HEK293 (cell line): ENCODE data around the gene RAB24.

Experiments used
- CTCF ChIA-PET: fragments of 350-600 bp; formaldehyde crosslinking; extraction: SDS; loops from one replicate; lab custom pipeline; 2021; ENCODE audit warnings: antibody characterized with exemption; lab: Yijun Ruan, JAX
- POLR2A ChIA-PET: fragments of 300-600 bp; formaldehyde crosslinking; extraction: SDS; loops from one replicate; lab custom pipeline; 2020; ENCODE audit warnings: antibody characterized with exemption, inconsistent platforms; lab: Yijun Ruan, JAX
- H3K27ac ChIP-seq: fragments of 200-500 bp; sonication (Bioruptor generic); 2 replicates; pipeline ENCODE4 v1.5.1; 2014; ENCODE audit warnings: low read depth, low read length, control low read depth, inconsistent platforms; ENCODE audit errors: extremely low read depth
- H3K36me3 ChIP-seq, 2 experiments: fragments of 200-500 bp in 1 of 2; sonication (Bioruptor generic) in 1 of 2; 1 replicate in 1 of 2; 2 replicates in 1 of 2; pipeline ENCODE4 v1.5.1; 2014 to 2017; ENCODE audit warnings: inconsistent platforms in 2 of 2, low read length in 2 of 2; ENCODE audit not compliant: control insufficient read depth in 2 of 2, insufficient read depth in 1 of 2
- H3K4me1 ChIP-seq: fragments of 200-500 bp; sonication (Bioruptor generic); 2 replicates; pipeline ENCODE4 v1.5.1; 2014; ENCODE audit warnings: mild to moderate bottlenecking, low read length, inconsistent platforms; ENCODE audit not compliant: control insufficient read depth, insufficient read depth
- H3K4me3 ChIP-seq: 2 replicates; pipeline ENCODE4 v1.5.1; 2011; ENCODE audit warnings: low read depth, mild to moderate bottlenecking, control low read depth, low read length, moderate library complexity
- H3K9me3 ChIP-seq: fragments of 200-500 bp; sonication (Bioruptor generic); 2 replicates; pipeline ENCODE4 v1.5.1; 2014; ENCODE audit warnings: low read depth, low read length, inconsistent platforms; ENCODE audit not compliant: control insufficient read depth, insufficient read depth
- KLF1 ChIP-seq: fragments of 450-650 bp; formaldehyde crosslinking; IDR thresholded peaks from 2 replicates; pipeline ENCODE4 v1.5.1; 2016; ENCODE audit warnings: missing biosample characterization, missing genetic modification characterization
- KLF8 ChIP-seq: fragments of 450-650 bp; formaldehyde crosslinking; IDR thresholded peaks from 2 replicates; pipeline ENCODE4 v1.5.1; 2016; ENCODE audit warnings: missing biosample characterization, missing genetic modification characterization
- KLF9 ChIP-seq: fragments of 450-650 bp; formaldehyde crosslinking; IDR thresholded peaks from 2 replicates; pipeline ENCODE4 v1.5.1; 2016; ENCODE audit warnings: missing biosample characterization, missing genetic modification characterization, low read depth
- OVOL3 ChIP-seq: fragments of 450-650 bp; formaldehyde crosslinking; IDR thresholded peaks from 2 replicates; pipeline ENCODE4 v1.5.1; 2016; ENCODE audit warnings: missing biosample characterization, missing genetic modification characterization
- SP2 ChIP-seq: fragments of 450-650 bp; formaldehyde crosslinking; IDR thresholded peaks from 2 replicates; pipeline ENCODE4 v1.5.1; 2016; ENCODE audit warnings: missing biosample characterization, missing genetic modification characterization
- TCF7L2 ChIP-seq: IDR thresholded peaks from 2 replicates; pipeline ENCODE4 v1.6.1; 2011; ENCODE audit warnings: low read depth, mild to moderate bottlenecking, inconsistent platforms, low read length, moderate library complexity, borderline replicate concordance
- YY2 ChIP-seq: fragments of 450-650 bp; formaldehyde crosslinking; IDR thresholded peaks from 2 replicates; pipeline ENCODE4 v1.5.1; 2016; ENCODE audit warnings: missing biosample characterization, missing genetic modification characterization
- ZBTB20 ChIP-seq: fragments of 450-650 bp; formaldehyde crosslinking; IDR thresholded peaks from 2 replicates; pipeline ENCODE4 v1.5.1; 2016; ENCODE audit warnings: missing biosample characterization, missing genetic modification characterization
- ZFP37 ChIP-seq: fragments of 450-650 bp; formaldehyde crosslinking; IDR thresholded peaks from 2 replicates; pipeline ENCODE4 v1.5.1; 2016; ENCODE audit warnings: missing biosample characterization, missing genetic modification characterization
- ZFP69B ChIP-seq: fragments of 450-650 bp; formaldehyde crosslinking; IDR thresholded peaks from 2 replicates; pipeline ENCODE4 v1.5.1; 2016; ENCODE audit warnings: missing biosample characterization, missing genetic modification characterization
- ZIC2 ChIP-seq: fragments of 450-650 bp; formaldehyde crosslinking; IDR thresholded peaks from 2 replicates; pipeline ENCODE4 v1.5.1; 2016; ENCODE audit warnings: missing biosample characterization, missing genetic modification characterization
- ZNF114 ChIP-seq: fragments of 450-650 bp; formaldehyde crosslinking; IDR thresholded peaks from 2 replicates; pipeline ENCODE4 v1.5.0; 2017; ENCODE audit warnings: missing biosample characterization, missing genetic modification characterization
- ZNF175 ChIP-seq: fragments of 450-650 bp; formaldehyde crosslinking; IDR thresholded peaks from 2 replicates; pipeline ENCODE4 v1.5.1; 2016; ENCODE audit warnings: missing biosample characterization, missing genetic modification characterization
- ZNF223 ChIP-seq: fragments of 450-650 bp; formaldehyde crosslinking; IDR thresholded peaks from 2 replicates; pipeline ENCODE4 v1.5.1; 2016; ENCODE audit warnings: missing biosample characterization, missing genetic modification characterization
- ZNF324 ChIP-seq: fragments of 450-650 bp; formaldehyde crosslinking; IDR thresholded peaks from 2 replicates; pipeline ENCODE4 v1.5.1; 2016; ENCODE audit warnings: missing biosample characterization, missing genetic modification characterization
- ZNF416 ChIP-seq: fragments of 450-650 bp; formaldehyde crosslinking; IDR thresholded peaks from 2 replicates; pipeline ENCODE4 v1.5.1; 2016; ENCODE audit warnings: missing biosample characterization, missing genetic modification characterization
- ZNF623 ChIP-seq: fragments of 450-650 bp; formaldehyde crosslinking; IDR thresholded peaks from 2 replicates; pipeline ENCODE4 v1.5.1; 2016; ENCODE audit warnings: missing biosample characterization, missing genetic modification characterization
- ZNF747 ChIP-seq: fragments of 450-650 bp; formaldehyde crosslinking; IDR thresholded peaks from 2 replicates; pipeline ENCODE4 v1.5.1; 2016; ENCODE audit warnings: missing biosample characterization, missing genetic modification characterization
- TF ChIP-seq, protein P1 (sequence below): fragments of 450-650 bp; formaldehyde crosslinking; IDR thresholded peaks from 2 replicates; pipeline ENCODE4 v1.5.1; 2017; ENCODE audit warnings: missing biosample characterization, missing genetic modification characterization
- TF ChIP-seq, protein P2 (sequence below): fragments of 450-650 bp; formaldehyde crosslinking; IDR thresholded peaks from 2 replicates; pipeline ENCODE4 v1.5.1; 2016; ENCODE audit warnings: missing biosample characterization, missing genetic modification characterization
- TF ChIP-seq, protein P3 (sequence below): fragments of 450-650 bp; formaldehyde crosslinking; IDR thresholded peaks from 2 replicates; pipeline ENCODE4 v1.5.1; 2016; ENCODE audit warnings: missing biosample characterization, missing genetic modification characterization
- TF ChIP-seq, protein P4 (sequence below): fragments of 450-650 bp; formaldehyde crosslinking; IDR thresholded peaks from 2 replicates; pipeline ENCODE4 v1.5.1; 2016; ENCODE audit warnings: missing biosample characterization, missing genetic modification characterization
- TF ChIP-seq, protein P5 (sequence below): fragments of 450-650 bp; formaldehyde crosslinking; IDR thresholded peaks from 2 replicates; pipeline ENCODE4 v1.5.1; 2017; ENCODE audit warnings: missing biosample characterization, missing genetic modification characterization
- TF ChIP-seq, protein P6 (sequence below): fragments of 450-650 bp; formaldehyde crosslinking; IDR thresholded peaks from 2 replicates; pipeline ENCODE4 v1.5.1; 2017; ENCODE audit warnings: missing biosample characterization, missing genetic modification characterization

RAB24 gene

DNA sequence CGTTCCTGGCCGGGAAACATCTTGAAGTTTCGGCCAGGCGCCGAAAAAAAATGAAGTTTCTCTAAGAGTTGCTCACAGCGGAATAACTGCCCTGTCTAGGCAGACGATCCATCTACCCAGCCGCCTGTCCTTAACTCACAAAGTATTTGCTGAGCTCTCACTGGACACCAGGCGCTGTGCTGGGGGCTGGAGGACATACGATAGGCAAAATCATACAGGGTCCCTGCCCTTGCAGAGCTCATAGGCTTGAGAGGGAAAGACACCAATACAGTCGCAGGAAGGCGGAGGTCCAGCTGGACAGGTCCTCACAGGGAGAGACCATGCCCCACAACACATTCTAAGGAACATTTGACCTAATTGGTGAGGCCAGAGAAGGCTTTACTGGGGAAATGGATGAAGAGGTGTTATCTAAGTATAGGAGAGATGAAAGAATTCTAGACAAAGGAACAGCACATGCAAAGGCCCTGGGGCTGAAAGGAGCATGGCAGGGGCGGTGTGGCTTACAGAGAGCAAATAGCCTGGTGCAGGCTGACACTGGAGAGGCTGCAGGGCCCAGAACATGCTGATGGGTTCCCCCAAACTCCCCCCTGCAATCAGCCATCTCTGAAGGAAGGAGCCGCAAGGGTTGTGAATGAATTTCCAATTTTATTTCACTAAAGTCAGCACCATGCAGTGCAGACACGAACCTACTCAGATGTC, 10.2 kb upstream of the RAB24 start:
- Histone ChIP-seq H3K36me3 (peaks cover 0 to 18% of the 10 kb centered on the region in 2 experiments; a peak in 1 of 3 replicates), H3K4me1 (peaks cover 5% of the 10 kb centered on the region), H3K9me3 (no peaks in the 10 kb centered on the region), H3K27ac (no peak overlapping the region), H3K4me3 (no peak overlapping the region)
- ChIA-PET CTCF (interaction anchor here (0.6 to 1.1 kb wide), 2 partner anchors 57 to 136 kb away, joined by 3 to 5 read pairs; no protein-coding TSS in a partner anchor), POLR2A (interaction anchor here (1.6 to 2.4 kb wide), 3 partner anchors 12 to 184 kb away, joined by 5 to 12 read pairs (median 10); partner anchors contain the start of gene LMAN2)
- TF ChIP-seq ZNF623 (peak; percentile 98), ZNF416 (no peak)

DNA sequence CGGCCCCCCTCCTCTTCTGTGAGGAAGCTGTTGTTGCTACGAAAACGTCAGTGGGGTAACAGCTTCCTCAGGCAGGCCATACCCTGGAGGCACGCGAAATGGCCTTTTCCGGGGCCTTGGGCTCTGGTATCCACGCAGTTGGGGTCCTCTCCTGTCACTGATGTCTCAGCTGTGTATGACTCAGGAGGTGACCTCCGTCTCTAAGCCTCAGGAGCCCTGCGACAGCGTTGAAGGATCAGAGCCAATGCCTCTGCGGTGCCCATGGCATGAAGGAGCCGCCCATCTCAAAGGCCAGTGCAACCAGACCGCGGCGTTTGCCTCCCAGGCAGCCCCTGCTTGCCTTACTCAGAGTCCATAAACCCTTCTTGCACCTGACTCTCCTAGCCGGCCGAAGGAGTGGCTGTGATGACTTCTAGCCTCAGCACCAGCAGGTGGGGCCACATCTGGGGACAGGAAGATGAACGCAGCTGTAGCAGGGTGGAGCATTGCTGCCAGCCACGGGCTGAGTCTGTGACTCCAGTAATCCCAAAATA, 9.2 kb upstream of the RAB24 start:
- H3K9me3 ChIP-seq = no peaks in the 10 kb centered on the region
- peak overlapping the region; percentile 48 for H3K4me3 ChIP-seq
- H3K36me3 ChIP-seq = peaks cover 0 to 24% of the 10 kb centered on the region in 2 experiments; a peak in 1 of 3 replicates
- H3K27ac ChIP-seq = peak overlapping the region; percentile 67
- CTCF ChIA-PET = interaction anchor here (0.9 to 1.4 kb wide), 5 partner anchors 9 to 198 kb away, joined by 3 to 7 read pairs (median 3); no protein-coding TSS in a partner anchor
- peaks cover 5% of the 10 kb centered on the region for H3K4me1 ChIP-seq
- POLR2A ChIA-PET = interaction anchor here (0.7 to 2.4 kb wide), 14 partner anchors 9 to 185 kb away, joined by 3 to 12 read pairs (median 4); partner anchors contain the start of genes GRK6, LMAN2, PRELID1 and RAB24
- TF ChIP-seq, protein P1, sequence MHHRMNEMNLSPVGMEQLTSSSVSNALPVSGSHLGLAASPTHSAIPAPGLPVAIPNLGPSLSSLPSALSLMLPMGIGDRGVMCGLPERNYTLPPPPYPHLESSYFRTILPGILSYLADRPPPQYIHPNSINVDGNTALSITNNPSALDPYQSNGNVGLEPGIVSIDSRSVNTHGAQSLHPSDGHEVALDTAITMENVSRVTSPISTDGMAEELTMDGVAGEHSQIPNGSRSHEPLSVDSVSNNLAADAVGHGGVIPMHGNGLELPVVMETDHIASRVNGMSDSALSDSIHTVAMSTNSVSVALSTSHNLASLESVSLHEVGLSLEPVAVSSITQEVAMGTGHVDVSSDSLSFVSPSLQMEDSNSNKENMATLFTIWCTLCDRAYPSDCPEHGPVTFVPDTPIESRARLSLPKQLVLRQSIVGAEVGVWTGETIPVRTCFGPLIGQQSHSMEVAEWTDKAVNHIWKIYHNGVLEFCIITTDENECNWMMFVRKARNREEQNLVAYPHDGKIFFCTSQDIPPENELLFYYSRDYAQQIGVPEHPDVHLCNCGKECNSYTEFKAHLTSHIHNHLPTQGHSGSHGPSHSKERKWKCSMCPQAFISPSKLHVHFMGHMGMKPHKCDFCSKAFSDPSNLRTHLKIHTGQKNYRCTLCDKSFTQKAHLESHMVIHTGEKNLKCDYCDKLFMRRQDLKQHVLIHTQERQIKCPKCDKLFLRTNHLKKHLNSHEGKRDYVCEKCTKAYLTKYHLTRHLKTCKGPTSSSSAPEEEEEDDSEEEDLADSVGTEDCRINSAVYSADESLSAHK = 0 out of 2 replicates have a peak, but pooled peaks have one; percentile 8
- no peak for TF ChIP-seq TCF7L2
- TF ChIP-seq ZNF175 (tag by site-specific recombination) = no peak
- TF ChIP-seq SP2 (tag by site-specific recombination) = peak; percentile 23
- TF ChIP-seq, protein P2, sequence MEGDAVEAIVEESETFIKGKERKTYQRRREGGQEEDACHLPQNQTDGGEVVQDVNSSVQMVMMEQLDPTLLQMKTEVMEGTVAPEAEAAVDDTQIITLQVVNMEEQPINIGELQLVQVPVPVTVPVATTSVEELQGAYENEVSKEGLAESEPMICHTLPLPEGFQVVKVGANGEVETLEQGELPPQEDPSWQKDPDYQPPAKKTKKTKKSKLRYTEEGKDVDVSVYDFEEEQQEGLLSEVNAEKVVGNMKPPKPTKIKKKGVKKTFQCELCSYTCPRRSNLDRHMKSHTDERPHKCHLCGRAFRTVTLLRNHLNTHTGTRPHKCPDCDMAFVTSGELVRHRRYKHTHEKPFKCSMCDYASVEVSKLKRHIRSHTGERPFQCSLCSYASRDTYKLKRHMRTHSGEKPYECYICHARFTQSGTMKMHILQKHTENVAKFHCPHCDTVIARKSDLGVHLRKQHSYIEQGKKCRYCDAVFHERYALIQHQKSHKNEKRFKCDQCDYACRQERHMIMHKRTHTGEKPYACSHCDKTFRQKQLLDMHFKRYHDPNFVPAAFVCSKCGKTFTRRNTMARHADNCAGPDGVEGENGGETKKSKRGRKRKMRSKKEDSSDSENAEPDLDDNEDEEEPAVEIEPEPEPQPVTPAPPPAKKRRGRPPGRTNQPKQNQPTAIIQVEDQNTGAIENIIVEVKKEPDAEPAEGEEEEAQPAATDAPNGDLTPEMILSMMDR (tag by site-specific recombination) = peak; percentile 65; the same call in 1 of the 2 replicates
- TF ChIP-seq ZNF114 (tag by site-specific recombination) = no peak
- 0 out of 2 replicates have a peak, but pooled peaks have one; percentile 6 for TF ChIP-seq OVOL3
- 0 out of 2 replicates have a peak, but pooled peaks have one; percentile 9 for TF ChIP-seq KLF9 (tag by site-specific recombination)
- TF ChIP-seq, protein P3, sequence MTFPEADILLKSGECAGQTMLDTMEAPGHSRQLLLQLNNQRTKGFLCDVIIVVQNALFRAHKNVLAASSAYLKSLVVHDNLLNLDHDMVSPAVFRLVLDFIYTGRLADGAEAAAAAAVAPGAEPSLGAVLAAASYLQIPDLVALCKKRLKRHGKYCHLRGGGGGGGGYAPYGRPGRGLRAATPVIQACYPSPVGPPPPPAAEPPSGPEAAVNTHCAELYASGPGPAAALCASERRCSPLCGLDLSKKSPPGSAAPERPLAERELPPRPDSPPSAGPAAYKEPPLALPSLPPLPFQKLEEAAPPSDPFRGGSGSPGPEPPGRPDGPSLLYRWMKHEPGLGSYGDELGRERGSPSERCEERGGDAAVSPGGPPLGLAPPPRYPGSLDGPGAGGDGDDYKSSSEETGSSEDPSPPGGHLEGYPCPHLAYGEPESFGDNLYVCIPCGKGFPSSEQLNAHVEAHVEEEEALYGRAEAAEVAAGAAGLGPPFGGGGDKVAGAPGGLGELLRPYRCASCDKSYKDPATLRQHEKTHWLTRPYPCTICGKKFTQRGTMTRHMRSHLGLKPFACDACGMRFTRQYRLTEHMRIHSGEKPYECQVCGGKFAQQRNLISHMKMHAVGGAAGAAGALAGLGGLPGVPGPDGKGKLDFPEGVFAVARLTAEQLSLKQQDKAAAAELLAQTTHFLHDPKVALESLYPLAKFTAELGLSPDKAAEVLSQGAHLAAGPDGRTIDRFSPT (tag by site-specific recombination) = peak; percentile 55
- TF ChIP-seq ZNF747 (tag by site-specific recombination) = no peak
- peak; percentile 15; the same call in 1 of the 2 replicates for TF ChIP-seq ZNF324 (tag by site-specific recombination)
- peak; percentile 95 for TF ChIP-seq ZBTB20
- no peak for TF ChIP-seq ZNF223 (tag by site-specific recombination)
- TF ChIP-seq ZIC2 (tag by site-specific recombination) = peak; percentile 73
- TF ChIP-seq, protein P4, sequence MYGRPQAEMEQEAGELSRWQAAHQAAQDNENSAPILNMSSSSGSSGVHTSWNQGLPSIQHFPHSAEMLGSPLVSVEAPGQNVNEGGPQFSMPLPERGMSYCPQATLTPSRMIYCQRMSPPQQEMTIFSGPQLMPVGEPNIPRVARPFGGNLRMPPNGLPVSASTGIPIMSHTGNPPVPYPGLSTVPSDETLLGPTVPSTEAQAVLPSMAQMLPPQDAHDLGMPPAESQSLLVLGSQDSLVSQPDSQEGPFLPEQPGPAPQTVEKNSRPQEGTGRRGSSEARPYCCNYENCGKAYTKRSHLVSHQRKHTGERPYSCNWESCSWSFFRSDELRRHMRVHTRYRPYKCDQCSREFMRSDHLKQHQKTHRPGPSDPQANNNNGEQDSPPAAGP (tag by site-specific recombination) = peak; percentile 20; the same call in 1 of the 2 replicates
- 0 out of 2 replicates have a peak, but pooled peaks have one; percentile 35 for TF ChIP-seq ZFP37 (tag by site-specific recombination)
- peak; percentile 61 for TF ChIP-seq ZFP69B
- TF ChIP-seq KLF1 (tag by site-specific recombination) = peak; percentile 71
- TF ChIP-seq, protein P5, sequence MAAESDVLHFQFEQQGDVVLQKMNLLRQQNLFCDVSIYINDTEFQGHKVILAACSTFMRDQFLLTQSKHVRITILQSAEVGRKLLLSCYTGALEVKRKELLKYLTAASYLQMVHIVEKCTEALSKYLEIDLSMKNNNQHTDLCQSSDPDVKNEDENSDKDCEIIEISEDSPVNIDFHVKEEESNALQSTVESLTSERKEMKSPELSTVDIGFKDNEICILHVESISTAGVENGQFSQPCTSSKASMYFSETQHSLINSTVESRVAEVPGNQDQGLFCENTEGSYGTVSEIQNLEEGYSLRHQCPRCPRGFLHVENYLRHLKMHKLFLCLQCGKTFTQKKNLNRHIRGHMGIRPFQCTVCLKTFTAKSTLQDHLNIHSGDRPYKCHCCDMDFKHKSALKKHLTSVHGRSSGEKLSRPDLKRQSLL (tag by site-specific recombination) = no peak
- TF ChIP-seq YY2 (tag by site-specific recombination) = no peak
- TF ChIP-seq KLF8 (tag by site-specific recombination) = no peak
- TF ChIP-seq, protein P6, sequence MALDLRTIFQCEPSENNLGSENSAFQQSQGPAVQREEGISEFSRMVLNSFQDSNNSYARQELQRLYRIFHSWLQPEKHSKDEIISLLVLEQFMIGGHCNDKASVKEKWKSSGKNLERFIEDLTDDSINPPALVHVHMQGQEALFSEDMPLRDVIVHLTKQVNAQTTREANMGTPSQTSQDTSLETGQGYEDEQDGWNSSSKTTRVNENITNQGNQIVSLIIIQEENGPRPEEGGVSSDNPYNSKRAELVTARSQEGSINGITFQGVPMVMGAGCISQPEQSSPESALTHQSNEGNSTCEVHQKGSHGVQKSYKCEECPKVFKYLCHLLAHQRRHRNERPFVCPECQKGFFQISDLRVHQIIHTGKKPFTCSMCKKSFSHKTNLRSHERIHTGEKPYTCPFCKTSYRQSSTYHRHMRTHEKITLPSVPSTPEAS (tag by site-specific recombination) = no peak
